ENCODE measurements around the gene LARP4B. TPM values are rescaled to one million over a fixed set of nuclear protein-coding genes. Genes with fewer than 3 reads are reported as not detected.

Gene LARP4B
- total RNA-seq, 1 donor from 2014 or later: 125 TPM

- DNase-seq (ENCODE audit: low spot score): no peak
Observed at GRCh38 chr10:787933-788651, 143.4 kb downstream of the LARP4B start.

DNA sequence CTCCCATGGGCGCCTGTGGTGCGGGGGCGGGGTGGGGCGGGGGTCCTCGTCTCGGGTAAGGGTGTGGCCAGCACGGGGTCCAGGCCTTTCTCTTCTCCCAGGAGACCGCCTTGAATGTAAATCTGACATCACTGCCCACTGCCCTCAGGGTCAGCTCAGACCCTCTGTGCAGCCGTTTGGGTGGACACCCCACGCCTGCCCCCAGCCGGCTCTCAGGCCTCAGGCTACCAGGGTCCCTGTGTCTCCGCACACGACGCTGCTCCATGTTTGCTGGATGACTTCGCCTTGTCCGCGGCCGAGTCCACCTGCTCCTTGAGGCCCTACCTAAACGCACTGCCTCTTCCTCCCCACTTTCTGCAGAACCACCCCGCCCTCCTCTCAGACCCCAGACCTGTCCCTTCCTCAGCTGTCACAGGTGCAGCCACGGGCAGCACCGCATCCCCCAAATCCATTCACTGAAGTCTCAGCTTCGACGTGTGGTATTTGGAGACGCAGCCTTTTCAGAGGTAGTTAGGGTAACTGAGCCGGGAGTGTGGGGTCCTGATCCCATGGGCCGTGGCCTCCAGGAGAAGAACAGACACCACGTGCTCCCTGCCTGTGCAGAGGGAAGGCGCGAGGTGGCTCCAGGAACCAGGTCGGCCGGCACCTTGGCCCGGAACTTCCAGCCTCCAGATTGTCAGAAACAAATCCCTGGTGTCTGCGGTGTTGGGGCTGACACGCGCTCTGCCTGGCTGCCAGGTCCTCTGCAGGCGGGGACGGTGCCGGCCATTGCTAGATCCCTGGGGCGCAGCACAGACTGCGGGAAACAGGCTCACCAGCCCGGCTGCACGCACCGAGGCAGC is 144.7 kb downstream of the LARP4B start:
- no peak for DNase-seq (ENCODE audit: low spot score)

DNA sequence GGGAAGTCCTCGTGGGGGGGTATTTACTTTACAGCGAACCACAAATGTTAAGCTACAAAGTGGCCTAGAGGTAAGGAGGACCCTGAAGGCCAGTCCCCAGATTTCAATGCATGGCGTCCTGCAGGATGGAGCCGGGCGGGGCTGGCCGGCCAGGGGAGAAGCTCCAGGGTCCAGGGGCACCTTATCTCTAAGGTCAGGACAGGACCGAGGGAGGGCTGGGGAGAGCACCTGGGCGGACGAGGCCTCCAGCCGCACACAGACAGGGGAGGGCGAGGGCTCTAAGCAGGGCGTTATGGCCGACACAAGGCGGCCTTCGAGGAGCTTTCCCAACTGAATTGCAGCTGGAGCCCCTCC is 145.7 kb downstream of the LARP4B start:
- no peak for DNase-seq (ENCODE audit: low spot score)

DNA sequence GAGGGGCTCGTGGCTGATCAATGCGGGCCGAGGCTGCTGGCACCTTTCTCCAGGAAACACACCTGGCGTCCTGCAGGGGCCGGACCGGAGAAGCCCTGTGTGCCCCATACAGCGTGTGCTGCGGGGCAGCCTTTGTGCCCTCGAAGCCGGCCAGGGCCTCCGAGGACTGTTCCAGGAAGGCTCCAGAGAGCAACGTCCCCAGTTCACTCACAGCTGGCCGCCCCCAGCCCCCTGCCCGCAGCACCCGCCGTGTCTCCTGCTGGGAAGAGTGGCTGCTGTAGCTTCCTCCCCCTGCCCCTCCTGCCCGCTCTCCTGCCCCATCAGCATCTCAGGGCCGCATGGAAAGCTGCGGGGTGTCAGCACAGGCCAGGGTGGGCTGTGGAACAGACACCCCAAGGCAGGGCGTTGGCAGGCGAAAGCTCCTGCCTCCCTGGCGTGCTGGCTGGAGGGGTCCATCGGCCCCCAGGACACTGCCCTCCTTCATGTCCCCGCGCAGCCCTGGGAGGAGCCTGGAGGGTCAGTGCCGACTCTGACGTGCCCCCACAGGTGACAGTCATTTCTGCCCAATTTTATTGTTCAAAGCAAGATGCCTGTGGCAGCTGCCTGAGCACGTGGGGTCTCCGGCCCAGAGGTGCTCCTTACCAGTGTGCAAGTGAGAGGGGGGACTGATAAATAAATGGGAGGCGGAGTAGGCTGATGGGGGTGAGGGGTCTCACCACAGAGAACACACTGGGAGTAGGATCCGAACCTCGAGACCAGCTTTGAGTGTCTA is 146.2 kb downstream of the LARP4B start:
- no peak for DNase-seq (ENCODE audit: low spot score)

DNA sequence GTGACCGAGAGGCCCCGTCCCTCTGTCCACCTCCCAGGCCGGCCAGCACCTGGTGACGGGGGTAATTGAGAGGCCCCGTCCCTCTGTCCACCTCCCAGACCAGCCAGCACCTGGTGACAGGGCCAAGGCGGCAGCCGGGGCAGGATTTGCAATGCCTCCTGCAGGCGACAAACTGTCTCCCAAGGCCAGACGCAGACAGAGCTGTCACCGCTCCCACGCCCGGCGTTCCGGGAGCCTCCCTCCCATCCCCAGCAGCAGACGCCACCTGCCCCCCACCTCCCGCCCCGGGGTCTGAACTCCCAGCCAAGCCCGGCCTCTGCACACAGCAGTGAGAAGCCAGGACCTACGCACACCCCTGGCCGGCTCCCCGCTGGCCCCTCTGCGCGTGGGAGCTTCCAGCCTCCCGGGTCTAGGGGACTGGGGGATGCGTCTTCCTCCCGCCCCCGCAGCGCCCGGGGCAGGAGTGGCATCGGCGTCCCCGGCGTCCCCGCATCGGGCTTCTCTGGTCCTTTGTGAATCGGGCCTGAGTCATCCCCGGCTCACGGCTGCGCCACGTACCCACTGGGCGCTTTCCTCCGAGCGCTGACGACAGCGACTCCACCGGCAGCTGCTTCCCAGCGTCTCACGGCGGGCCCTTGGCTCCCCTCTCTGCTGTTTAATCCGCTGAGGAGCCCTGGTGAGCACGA is 147.0 kb downstream of the LARP4B start:
- no peak for DNase-seq (ENCODE audit: low spot score)

GRCh38 chr10:782751-783648 is 148.5 kb downstream of the LARP4B start:
- no peak for DNase-seq (ENCODE audit: low spot score)

- DNase-seq (ENCODE audit: low spot score): no peak
Observed at GRCh38 chr10:780536-781524, 150.7 kb downstream of the LARP4B start.

DNA sequence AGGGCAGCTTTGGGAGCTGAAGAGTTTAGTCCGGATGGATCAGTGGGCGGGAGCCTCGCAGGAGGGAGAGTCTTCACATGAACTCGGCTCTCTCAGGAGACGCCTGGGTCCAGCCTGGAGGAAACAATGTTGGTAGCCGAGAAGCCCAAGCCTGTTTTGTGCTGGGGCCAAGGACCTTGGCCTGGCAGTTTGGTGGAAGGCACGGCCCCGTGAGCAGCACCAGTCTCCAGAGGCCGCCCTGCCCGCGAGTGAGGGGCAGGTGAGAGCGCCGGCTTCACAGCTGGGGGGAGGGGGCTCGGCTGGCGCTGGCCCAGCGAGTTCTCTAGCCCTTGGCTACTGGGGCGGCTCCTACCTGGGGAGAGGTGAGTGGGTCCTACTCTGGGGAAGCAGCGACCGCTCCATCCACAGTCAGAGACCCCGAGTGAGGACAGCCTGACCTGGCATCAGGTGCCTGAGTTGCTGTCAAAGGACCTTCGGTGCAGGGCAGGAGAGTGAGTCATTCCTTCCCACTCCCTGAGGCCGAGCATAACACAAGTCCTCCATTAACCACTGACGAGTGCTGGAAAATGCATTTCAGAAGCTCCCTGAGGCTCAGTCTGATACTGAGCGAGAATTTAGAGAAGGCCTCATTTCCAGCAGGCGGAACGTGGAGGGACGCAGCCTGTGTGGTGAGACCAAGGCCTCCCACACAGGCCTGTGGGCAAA is 152.7 kb downstream of the LARP4B start:
- DNase-seq (ENCODE audit: low spot score): no peak

DNA sequence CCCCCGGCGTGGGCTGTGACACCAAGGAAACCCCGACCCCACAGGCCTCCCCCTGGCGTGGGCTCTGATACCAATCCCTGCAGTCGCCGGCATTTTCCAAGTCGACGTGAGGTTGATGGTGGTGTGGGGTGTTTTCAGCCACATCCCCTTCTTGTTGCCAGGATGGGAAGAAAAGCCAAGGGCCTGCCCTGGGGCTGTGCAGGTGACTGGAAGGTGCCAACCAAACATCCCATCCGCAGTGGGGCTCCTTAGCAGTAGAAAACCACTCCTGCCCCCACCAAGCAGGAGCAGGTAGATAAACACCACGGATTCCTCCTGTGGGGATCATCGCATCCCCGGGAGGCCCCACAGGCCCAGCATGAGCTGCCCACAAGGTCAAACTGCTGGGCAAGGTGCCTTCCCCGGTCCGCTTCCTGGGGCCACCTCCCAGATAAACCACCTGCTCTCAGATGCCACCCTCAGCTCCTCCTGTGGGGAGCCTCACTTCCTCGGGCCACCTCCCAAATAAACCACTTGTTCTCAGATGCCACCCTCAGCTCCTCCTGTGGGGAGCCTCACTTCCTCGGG is 153.5 kb downstream of the LARP4B start:
- DNase-seq (ENCODE audit: low spot score): no peak

DNA sequence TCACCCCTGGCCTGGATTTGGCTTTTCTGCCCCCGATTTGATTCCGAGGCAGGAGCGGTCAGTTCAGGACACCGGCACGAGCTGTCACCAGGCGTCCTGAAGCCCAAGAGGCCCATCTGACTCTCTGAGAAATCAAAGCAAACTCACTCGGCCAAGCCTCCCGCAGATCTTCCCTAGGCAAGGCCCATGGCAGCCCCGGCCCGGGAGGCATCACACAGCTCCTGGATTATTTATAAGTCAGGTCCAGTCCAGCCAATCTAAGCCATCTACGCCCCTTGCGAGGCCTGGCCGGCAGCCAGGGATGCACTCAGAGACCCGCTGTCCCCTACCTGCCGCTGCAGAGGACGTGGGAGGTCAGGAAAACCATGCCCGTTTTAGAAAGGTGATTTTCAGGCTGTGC is 154.7 kb downstream of the LARP4B start:
- DNase-seq (ENCODE audit: low spot score): no peak

DNA sequence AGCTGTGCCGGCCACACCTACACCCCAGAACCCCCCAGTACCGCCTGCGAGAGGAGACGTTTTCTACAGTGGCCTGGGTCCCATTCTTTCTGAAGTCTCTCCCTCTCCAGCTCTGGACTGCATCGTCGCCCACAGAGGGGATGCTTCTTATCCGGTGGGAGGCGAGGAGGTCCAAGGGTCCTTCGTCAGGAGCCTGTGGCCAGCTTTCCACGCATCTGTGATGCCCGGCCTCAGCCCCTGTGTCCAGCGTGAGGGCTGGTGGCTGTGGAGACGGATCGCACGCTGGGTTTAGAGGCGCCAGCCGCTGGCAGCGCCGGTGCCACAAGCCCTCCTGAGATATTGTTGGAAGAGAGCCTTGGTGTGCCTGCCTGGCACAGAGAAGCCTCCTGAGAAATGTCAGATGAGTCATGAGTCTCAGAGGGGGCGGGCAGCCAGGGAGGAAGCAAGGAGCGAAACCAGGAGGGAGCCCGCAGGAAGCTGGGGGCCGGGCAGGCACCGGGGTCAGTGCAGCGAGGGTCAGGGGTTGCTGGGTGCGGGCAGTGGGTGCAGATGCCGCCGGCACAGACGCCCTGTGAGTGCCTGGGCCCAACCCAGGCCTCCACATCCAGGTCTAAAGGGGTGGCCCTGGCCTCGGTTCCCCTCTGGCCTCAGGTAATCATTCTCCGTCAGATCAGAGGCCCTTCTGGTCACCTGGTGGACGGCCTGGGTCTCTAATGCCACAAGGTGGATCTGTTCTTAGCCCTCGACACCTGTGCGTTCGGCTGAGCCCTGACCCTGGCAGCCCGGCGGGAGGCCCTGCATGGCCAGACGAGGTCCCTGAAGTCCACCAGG is 156.0 kb downstream of the LARP4B start:
- DNase-seq (ENCODE audit: low spot score): no peak

DNA sequence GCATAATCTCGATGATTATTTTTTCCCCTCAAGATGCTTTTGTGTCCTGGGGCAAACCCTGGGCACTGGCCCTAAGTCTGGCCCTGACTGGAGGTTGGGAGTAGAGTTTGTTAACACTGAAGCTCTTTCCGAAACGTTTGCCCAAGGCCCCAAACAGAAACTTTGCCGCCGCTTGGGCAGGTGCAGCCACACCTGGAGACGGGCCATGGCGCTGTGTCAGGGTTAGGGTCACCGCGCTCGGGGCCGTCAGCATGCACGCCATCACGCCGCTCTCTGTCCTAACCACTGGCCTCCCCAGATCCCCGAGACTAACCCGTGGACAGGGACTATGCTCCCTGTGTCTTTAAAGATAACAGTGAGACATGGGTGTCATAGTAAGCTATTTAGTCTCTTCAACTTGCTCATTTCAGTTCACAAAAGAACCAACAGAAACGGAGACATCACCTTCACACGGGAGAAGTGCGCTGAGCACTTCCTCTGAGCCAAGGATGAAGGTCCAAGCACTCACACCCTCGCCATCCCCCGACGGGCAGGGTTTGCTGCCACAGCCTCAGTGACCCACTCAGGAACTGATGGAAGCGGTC is 156.8 kb downstream of the LARP4B start:
- no peak for DNase-seq (ENCODE audit: low spot score)

DNA sequence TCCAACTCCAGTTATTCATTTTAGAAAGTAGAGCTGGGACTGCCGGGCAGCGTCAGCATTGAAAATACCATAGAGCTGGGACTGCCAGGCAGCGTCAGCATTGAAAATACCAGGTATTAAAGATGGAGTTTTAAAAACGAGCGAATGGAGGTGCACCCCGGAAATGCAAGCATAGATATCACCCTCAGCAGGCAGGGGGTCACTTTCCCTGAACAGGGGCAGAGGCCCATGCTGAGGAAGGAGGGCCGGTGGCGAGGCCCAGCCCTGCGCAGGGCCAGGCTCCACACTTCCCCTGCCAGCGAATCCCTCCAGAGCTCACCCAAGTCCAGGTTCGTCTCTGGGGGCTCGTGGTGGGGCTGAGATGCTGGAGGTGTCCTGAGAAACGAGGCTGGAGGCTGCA is 157.3 kb downstream of the LARP4B start:
- no peak for DNase-seq (ENCODE audit: low spot score)

DNA sequence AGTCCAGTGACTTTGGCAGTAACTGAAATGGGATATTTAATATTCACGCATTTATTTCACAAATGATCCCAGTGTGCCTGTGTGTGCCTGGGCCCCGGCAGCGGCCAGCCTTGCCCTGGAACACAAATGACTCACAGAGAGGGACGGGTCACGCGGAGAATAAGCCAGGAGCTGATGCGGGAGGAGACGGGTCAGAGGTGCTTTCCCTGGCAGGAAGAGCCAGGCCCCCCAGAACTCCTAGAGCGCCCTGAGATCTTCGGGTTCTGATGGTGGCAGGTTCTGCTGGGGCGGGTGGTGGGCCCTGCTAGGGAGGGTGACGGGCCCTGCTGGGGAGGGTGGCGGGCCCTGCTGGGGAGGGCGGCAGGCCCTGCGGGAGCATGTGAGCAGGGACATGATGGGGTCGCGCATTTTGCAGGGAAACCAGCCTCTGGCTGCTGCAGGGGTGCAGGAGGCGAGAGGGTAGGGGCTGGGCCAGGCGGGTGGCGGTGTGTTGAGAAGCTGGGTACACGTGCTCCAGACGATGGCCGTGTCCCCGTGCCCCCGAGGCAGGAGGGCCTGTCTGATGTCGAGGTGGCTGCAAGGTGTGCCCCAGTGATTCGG is 157.8 kb downstream of the LARP4B start:
- no peak for DNase-seq (ENCODE audit: low spot score)

GRCh38 chr10:772227-772637 is 159.3 kb downstream of the LARP4B start:
- DNase-seq (ENCODE audit: low spot score): no peak

DNA sequence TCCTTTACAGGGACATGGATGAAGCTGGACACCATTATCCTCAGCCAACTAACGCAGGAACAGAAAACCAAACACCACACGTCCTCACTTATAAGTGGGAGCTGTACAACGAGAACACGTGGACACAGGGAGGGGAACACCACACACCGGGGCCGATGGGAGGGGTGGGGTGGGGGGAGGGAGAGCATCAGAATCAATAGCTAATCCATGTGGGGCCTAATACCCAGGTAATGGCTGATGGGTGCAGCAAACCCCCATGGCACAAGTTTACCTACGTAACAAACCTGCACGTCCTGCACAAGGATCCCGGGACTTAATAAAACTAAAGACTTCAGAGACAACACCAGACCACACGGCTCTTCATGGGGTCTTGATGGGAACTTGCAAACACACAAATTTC is 159.9 kb downstream of the LARP4B start:
- no peak for DNase-seq (ENCODE audit: low spot score)

GRCh38 chr10:770975-771374 is 160.5 kb downstream of the LARP4B start:
- no peak for DNase-seq (ENCODE audit: low spot score)

Measured in ureter (tissue), 1 donor.